ENCODE results near the gene NAV3.

NAV3 gene

DNA sequence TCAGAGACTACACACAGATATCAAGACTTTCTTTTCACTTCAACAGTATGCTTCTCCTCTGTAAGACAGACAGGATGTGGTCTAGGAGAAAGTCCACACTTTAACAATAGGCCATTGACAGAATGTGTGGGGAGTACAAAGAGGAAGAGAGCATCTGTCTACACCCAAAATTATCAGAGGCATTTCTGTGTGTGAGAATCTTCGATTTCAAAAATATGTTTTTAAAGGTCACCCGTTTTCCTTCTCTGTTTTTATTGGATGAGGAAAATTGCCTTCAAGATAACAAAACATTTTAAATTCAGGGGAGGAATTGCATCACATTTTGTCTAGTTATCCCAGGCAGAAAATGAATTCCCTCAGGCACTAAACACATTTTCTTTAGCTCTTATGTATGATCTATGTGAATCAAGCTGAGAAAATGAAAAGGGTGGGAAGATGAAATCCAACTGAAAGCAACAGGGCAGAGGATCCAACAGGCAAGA is 16.4 kb downstream of the NAV3 start:
- DNase-seq (ENCODE audit: low read depth) = peak; percentile 41

DNA sequence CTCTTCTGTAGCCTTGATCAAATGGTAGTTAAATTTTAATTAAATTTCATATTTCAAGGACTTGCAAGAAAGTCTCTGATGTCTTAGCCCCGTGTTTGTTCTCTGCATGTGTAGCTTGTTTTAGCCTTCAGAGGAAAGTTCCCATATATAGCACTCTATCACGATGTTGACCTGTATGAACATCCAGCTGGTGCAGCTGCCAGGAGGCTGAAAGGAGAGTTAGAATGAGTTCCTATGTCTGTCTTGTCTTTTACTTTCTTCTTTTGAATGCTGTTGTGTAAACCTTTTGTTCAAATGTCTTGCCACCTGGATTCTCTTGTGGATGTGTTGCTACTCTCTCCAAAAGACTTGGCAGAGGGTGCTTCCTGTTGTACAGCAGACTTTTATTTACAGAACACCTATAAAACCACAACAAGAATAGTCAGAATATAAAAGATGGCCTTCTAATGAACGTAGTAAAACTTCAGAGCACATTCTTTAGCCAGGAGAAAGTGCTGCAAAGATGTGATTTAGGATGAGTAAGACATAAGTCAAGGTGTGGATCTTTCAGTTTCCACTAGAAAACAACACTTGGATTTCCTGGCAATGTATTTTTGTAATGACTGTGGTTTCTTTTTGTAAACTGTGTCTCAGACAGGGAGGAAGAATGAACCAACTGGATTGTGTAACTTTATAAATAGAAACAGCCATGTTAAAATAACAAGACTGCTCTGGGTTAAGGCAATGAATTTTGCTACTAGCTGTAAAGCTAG is 17.2 kb downstream of the NAV3 start:
- peak; percentile 80 for DNase-seq (ENCODE audit: low read depth)

GRCh38 chr12:77850129-77850528 is 19.4 kb downstream of the NAV3 start:
- DNase-seq (ENCODE audit: low read depth) = no peak

- no peak for DNase-seq (ENCODE audit: low read depth)
Observed at GRCh38 chr12:77850698-77851097, 20.0 kb downstream of the NAV3 start.

- DNase-seq (ENCODE audit: low read depth) = no peak
Observed at GRCh38 chr12:77855548-77855947, 24.9 kb downstream of the NAV3 start.

- no peak for DNase-seq (ENCODE audit: low read depth)
Observed at GRCh38 chr12:77861317-77861716, 30.6 kb downstream of the NAV3 start.

GRCh38 chr12:77865178-77865577 is 34.5 kb downstream of the NAV3 start:
- DNase-seq (ENCODE audit: low read depth) = no peak

- DNase-seq (ENCODE audit: low read depth) = no peak
Observed at GRCh38 chr12:77878901-77879300, 48.2 kb downstream of the NAV3 start.

- no peak for DNase-seq (ENCODE audit: low read depth)
Observed at GRCh38 chr12:77882709-77883108, 52.0 kb downstream of the NAV3 start.

- peak; percentile 15 for DNase-seq (ENCODE audit: low read depth)
Observed at GRCh38 chr12:77888611-77889010, 57.9 kb downstream of the NAV3 start.

DNA sequence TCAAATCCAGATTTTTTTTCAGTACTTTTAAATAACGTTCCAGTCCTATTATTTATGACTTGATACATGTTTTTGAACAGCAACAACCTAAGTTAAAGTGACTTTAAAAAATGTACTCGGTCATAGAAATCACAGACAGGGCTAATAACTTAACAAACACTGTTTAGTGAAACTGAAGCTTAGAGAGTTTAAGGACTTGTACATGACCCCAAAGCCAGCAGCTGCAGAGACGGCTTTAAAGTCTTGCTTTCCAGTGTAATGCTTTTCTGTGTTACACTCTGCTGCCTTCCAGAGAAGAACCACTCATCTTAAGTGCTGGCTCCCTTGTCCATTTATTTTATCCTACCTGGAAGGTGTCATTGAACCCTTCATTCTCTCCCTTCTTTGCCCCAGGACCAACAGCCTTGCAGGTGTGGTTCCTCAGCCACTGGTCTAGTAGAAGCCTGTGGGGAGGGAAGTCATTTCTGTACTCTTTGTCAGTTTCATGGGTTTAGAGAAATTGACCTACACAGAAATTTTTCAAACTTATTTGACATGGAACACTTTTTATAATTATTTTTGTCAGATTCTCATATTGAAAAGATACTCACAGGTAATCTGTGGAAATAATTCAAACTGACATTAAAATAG is 60.9 kb downstream of the NAV3 start:
- no peak for DNase-seq (ENCODE audit: low read depth)

- no peak for DNase-seq (ENCODE audit: low read depth)
Observed at GRCh38 chr12:77893918-77894317, 63.2 kb downstream of the NAV3 start.

DNA sequence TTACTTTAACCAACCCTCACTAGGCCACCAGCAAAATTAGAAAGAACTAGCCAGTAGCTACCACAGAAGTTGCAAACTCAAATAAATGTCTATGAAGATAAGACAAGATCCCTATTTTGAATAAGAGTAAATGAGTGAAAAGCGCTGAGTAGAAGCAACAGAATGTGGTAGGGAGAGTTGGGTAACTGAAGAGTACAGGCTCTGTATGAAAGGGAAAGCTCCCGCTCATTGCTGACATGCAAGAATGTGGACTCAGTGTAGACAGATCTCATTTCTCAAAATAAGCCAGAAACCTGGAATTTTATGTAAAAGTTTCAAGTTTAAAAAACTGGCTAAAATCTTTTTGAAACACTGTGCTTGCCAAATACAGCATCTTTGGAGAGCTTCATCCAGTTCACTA is 63.9 kb downstream of the NAV3 start:
- no peak for DNase-seq (ENCODE audit: low read depth)

DNA sequence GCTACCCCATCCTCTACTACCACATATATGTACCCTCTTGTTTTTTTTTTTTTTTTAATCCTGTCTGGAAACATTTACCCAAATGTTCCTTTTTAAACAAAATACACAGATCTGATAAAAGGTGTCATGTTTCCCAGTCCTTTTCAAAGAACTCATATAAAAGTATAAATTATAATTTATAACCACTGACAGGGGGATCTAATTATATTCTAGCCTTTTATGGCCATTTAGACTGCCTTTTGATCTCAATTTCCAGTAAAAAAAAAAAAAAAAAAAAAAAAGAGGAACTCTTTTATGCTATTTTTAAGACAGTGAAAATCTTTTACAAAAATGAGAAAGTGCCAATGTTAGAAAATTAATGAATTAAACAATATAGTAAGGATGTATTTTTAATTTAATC is 65.0 kb downstream of the NAV3 start:
- no peak for DNase-seq (ENCODE audit: low read depth)

- DNase-seq (ENCODE audit: low read depth) = no peak
Observed at GRCh38 chr12:77907936-77908335, 77.2 kb downstream of the NAV3 start.

DNA sequence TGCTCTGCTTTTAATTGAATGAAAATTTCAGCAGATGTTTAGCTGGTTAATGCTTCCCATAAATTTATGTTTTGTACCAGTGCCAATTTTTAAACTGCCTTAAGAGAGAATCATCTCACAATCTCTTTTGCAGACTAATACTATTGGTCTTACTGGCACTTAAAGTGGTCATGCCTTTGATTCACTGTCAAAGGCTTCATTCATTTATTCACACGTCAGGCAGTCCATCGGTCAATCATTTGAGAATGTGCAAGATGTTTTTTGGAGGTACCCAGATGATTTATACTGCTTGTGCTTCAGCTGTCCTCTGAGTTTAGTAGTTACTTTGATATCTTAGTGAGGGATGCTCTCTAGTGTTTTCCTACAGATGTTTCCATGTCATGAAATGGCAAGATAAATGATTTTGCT is 83.4 kb downstream of the NAV3 start:
- DNase-seq (ENCODE audit: low read depth) = no peak

- no peak for DNase-seq (ENCODE audit: low read depth)
Observed at GRCh38 chr12:77915071-77915600, 84.4 kb downstream of the NAV3 start.

- DNase-seq (ENCODE audit: low read depth) = no peak
Observed at GRCh38 chr12:77916276-77916675, 85.6 kb downstream of the NAV3 start.

- DNase-seq (ENCODE audit: low read depth) = no peak
Observed at GRCh38 chr12:77918046-77918445, 87.4 kb downstream of the NAV3 start.

- DNase-seq (ENCODE audit: low read depth) = no peak
Observed at GRCh38 chr12:77919450-77919849, 88.8 kb downstream of the NAV3 start.

DNA sequence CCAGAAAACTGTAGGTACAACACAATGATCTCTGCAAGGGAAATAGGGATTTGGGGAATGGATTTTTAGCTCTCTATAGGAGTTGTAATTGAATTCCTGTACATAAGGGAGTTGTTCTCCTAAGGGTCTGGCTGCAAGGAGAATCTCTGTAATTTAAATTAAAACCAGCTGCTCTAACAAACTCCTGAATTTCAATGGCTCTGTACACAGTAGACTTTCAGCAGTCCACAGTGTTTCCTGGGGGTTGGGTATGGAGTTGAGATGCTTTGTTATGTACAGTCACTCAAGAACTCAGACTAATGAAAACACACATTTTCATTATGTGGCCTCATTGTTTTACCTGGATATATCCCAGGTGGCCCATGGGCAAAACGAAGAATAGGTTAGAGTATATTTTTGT is 93.2 kb downstream of the NAV3 start:
- peak; percentile 61 for DNase-seq (ENCODE audit: low read depth)

DNA sequence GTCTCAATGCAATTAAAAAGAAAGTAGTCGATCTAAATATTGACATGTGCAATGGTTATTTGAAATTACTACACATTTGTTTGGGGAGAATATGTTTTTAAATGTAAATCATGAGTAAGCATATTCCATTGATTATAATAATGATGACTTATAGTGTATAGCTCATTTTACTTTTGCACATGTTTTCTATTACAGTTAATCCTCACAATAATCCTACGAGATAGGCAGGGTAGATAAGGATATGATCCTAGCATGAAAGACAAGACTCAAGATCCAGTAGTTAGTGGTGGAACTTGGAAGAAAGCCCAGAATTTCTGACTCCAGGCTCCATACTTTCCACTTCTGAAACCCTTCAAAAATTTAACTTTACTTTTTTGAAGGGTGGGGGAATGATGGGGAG is 94.0 kb downstream of the NAV3 start:
- DNase-seq (ENCODE audit: low read depth) = peak; percentile 87

DNA sequence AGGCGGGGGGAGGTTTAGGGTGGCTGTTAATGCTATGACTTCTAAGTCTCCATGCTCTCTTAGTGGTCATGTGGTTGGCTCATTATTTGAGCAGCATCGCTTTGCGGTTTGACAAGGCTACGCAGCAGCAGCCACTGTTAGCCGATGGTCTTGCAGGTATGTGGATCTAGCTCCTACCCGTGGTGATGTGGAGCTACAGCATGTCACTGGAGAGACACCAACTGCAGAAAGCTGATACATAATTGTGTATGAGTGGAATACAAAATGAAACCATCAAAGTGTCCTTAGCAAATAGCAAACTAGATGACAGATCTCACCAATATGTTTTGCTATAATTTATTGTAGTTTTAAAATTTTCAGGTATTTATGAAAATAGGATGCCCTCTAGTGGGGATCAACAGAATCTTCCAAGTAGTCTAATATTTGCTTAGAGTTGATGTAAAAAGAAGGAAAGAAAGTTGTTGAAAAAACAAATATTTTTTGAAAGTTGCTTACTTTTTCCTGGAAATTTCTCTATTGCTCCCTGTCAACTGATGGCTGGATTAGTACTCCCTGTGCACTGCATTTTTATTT is 94.9 kb downstream of the NAV3 start:
- peak; percentile 95 for DNase-seq (ENCODE audit: low read depth)
